GDM1 (cell line): ENCODE data around the gene ZNF593.

Source experiments
- DNase-seq: peaks from one replicate; lab custom pipeline; 2025; lab: John Stamatoyannopoulos, UW

Gene ZNF593

DNA sequence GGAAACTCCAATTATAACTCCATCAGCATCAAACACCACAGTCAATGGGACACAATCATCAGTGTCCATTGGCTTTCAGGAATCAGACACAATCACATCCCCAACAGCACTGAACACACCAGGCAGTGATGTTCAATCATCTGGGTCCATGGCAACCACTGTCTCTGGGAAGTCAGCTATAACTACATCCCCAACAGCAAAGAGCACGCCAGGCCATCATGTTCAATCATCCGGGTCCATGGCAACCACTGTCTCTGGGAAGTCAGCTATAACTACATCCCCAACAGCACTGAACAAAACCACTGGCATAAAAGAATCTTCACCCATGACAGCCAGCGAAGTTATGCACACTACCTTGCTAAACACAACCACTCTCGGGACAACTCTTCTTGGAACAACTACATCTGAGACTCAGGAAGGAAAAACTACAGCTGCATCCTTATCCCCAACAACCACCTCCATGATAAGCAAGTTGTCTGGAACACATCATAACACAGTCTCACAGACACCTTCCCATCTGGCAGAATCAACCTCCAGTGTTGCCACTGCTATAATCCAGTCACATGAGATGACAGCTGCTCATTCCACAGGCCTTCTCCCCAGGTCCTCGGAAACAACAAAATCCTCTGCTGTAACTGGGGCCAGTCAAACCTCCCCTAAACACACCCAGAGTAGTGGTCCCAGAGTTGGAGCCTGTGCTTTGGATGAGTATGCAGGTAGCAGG, 40.6 kb downstream of the ZNF593 start:
- no peak for DNase-seq

DNA sequence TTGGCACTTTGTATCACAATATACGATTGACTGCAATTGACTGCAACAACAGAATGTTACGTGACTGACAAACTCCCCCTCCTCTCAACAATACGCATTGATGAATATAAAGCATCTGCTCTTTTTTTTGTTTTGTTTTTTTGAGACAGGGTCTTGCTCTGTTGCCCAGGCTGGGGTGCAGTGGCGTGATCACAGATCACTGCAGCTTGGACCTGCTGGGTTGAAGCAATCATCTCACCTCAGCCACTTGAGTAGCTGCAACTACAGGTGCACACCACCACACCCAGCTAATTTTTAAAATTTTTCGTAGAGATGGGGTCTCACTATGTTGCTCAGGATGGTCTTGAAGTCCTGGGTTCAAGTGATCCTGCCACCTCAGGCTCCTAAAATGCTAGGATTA, 43.0 kb downstream of the ZNF593 start:
- no peak for DNase-seq

- DNase-seq = no peak
Measured at GRCh38 chr1:26213335-26213905, 43.7 kb downstream of the ZNF593 start.

GRCh38 chr1:26215246-26215645, 45.5 kb downstream of the ZNF593 start:
- DNase-seq = no peak

- no peak for DNase-seq
Measured at GRCh38 chr1:26218906-26219494, 49.3 kb downstream of the ZNF593 start.
